Skeletal muscle tissue (tissue), 4 donors: ENCODE measurements around the gene MB. TPM values are rescaled to one million over a fixed set of nuclear protein-coding genes. Genes with fewer than 3 reads are reported as not detected.

Source experiments
- H3K27ac ChIP-seq: one replicate; pipeline ENCODE4 v1.7.0; 2013; ENCODE audit warnings: mild to moderate bottlenecking, low read depth, low read length, inconsistent platforms
- H3K27me3 ChIP-seq, 3 donors: one replicate each; pipeline ENCODE4 v1.7.0; 2013; ENCODE audit warnings: low read length in 3 of 3; ENCODE audit not compliant: control insufficient read depth in 3 of 3, insufficient read depth in 3 of 3
- H3K36me3 ChIP-seq, 3 donors: one replicate each; pipeline ENCODE4 v1.7.0; 2013; ENCODE audit warnings: low read length in 3 of 3; ENCODE audit not compliant: control insufficient read depth in 3 of 3, insufficient read depth in 3 of 3
- H3K4me1 ChIP-seq, 3 donors: one replicate each; pipeline ENCODE4 v1.7.0; 2013; ENCODE audit warnings: low read length in 3 of 3, mild to moderate bottlenecking in 3 of 3; ENCODE audit not compliant: control insufficient read depth in 3 of 3, insufficient read depth in 3 of 3
- H3K4me3 ChIP-seq, 3 donors: one replicate each; pipeline ENCODE4 v1.7.0; 2013; ENCODE audit warnings: low read length in 3 of 3
- H3K9ac ChIP-seq, 3 donors: one replicate each; pipeline ENCODE4 v1.7.0; 2013; ENCODE audit warnings: low read length in 3 of 3, mild to moderate bottlenecking in 3 of 3, moderate library complexity in 2 of 3, low read depth in 1 of 3
- H3K9me3 ChIP-seq, 3 donors: one replicate each; pipeline ENCODE4 v1.7.0; 2013; ENCODE audit warnings: low read length in 3 of 3; ENCODE audit not compliant: control insufficient read depth in 3 of 3
- total RNA-seq: library from RNA; depleted of rRNA; stranded (reverse); fragments of >200 nt; gene quantifications from one replicate; pipeline ENCODE4 v1.2.3, GENCODE V29; 2014
- donor health status: Osteomylitis.

The MB gene
- total RNA-seq, 1 donor from 2014 or later, result 84.5 TPM

DNA sequence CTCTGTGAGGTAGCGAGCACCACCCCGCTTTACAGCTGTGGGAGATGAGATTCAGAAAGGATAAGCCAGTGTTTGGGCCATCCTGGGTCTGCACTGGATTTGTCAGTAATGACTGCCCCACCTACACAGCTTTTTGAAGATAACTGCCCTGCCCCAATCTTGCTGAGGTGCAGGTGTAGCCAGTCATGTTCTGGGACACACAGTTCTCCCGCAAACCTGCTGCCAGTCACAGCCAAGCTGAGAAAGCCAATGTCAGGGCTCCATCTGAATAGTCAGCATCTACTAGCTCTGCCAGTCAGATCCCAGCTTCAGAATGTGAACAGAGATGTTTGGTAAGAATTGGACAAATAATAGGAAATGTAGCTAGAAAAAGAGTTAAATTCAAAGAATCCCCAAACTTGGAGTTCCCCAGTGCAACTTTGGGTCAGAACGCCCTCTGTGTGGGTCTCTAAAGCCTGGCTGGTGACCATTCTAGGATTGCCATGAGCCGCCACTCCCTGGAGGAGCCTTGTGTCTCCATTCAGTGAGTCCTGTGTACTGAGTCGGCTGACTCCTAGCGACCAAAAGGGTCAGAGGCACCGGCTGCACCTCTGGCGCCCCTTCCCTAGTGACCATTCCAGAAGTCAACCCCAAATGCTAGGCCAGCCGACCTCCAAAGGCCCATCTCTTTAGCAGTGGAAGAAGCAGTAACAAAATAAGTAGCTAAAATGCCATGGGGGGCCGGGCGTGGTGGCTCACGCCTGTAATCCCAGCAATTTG is 2.4 kb upstream of the MB start:
- Histone ChIP-seq H3K4me1 (peaks cover 46 to 60% (median 48%) of the 10 kb centered on the region in 3 donors), H3K4me3 (peak overlapping the region in 1 of 3 donors; percentile 8), H3K27me3 (no peaks in the 10 kb centered on the region), H3K9ac (peak overlapping the region; percentile 35 to 95 (median 53)), H3K9me3 (no peaks in the 10 kb centered on the region), H3K27ac (peak overlapping the region; percentile 95), H3K36me3 (peaks cover 0 to 16% (median under 1%) of the 10 kb centered on the region in 3 donors)

DNA sequence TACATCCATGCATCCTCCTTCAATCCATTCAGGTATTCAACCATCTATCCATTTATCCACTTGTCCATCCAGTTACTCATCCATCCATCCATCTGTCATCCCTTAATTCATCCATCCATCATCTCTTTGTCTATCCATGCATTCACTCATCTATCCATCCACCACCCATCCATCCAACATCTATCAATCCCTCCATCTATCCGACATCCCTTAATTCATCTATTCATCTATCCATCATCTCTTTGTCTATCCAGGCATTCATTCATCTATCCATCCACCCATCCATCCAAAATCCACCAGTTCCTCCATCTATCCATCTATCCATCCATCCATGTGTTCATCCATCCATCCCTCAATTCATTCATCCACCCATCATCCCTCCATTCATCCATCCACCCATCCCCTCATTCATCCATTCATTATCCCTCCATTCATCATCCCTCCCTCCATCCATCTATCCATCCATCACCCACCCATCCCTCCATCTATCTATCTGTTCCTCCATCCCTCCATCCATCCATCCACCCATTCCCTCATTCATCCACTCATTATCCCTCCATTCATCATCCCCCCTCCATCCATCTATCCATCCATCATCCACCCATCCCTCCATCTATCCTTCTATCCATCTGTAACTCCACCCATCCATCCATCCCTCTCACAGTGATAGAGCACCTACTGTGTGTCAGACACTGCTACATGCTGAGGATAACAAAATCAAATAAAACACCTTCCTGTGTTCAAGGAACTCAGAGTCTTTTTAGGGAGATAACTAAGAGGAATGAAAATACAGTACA is 1.5 kb upstream of the MB start:
- no peaks in the 10 kb centered on the region for H3K27me3 ChIP-seq
- H3K4me3 ChIP-seq, result no peak overlapping the region
- H3K4me1 ChIP-seq, result peaks cover 48 to 68% (median 50%) of the 10 kb centered on the region in 3 donors
- H3K27ac ChIP-seq, result peak overlapping the region; percentile 95
- H3K36me3 ChIP-seq, result peaks cover 0 to 22% (median 6%) of the 10 kb centered on the region in 3 donors
- peak overlapping the region in 1 of 3 donors; percentile 95 for H3K9ac ChIP-seq
- H3K9me3 ChIP-seq, result no peaks in the 10 kb centered on the region

GRCh38 chr22:35616043-35616442 is 1.1 kb downstream of the MB start:
- H3K27ac ChIP-seq, result peak overlapping the region; percentile 95
- peaks cover 43 to 68% (median 46%) of the 10 kb centered on the region in 3 donors for H3K4me1 ChIP-seq
- H3K9ac ChIP-seq, result peak overlapping the region; percentile 82 to 96 (median 95)
- peak overlapping the region; percentile 72 to 95 (median 77) for H3K4me3 ChIP-seq
- H3K27me3 ChIP-seq, result no peaks in the 10 kb centered on the region
- H3K9me3 ChIP-seq, result no peaks in the 10 kb centered on the region
- peaks cover 3 to 42% (median 10%) of the 10 kb centered on the region in 3 donors for H3K36me3 ChIP-seq

DNA sequence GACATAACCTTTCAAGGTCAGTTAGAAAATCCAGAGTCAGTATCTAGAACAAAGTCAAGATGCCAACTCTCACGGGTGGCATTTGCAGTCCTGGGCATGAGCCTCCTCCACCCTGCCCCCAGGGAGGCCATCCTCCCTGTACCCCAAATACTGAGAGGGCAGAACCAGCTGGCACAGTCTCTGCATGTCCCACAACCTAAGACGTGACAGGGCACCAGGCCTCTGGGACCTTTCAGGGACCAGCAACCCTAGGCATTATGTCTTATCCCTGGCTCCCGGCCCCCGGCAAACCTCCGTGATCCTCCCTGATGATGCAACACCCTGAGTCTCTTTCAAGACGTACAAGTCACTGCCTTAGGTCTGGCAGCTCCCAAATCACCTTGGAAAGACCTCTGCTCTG is 2.0 kb downstream of the MB start:
- no peaks in the 10 kb centered on the region for H3K9me3 ChIP-seq

DNA sequence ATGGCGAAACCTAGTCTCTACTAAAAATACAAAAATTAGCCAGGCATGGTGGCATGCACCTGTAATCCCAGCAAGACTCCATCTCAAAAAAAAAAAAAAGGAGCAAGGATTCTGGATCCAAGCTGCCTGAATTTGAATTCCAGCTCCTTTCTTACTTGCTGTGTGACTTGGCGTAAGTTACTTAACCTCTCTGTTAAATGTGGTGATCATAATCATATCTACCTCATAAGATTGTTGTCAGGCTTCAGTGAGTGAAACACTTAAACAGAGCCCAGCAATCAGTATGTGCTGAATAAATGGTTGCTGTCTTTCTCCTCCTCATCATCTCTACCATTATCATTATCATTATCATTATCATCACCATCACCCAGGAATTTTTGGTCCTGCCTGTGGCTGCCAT is 2.7 kb downstream of the MB start:
- Histone ChIP-seq H3K27ac (peak overlapping the region; percentile 95), H3K4me1 (peaks cover 46 to 68% (median 46%) of the 10 kb centered on the region in 3 donors)

More for the DNA sequence above, 2.0 kb downstream of the MB start:
- Histone ChIP-seq H3K36me3 (peaks cover 12 to 51% (median 19%) of the 10 kb centered on the region in 3 donors), H3K27me3 (no peaks in the 10 kb centered on the region), H3K4me1 (peaks cover 45 to 68% (median 46%) of the 10 kb centered on the region in 3 donors), H3K27ac (peak overlapping the region; percentile 95), H3K4me3 (peak overlapping the region; percentile 72 to 95 (median 77)), H3K9ac (peak overlapping the region; percentile 82 to 96 (median 95))

DNA sequence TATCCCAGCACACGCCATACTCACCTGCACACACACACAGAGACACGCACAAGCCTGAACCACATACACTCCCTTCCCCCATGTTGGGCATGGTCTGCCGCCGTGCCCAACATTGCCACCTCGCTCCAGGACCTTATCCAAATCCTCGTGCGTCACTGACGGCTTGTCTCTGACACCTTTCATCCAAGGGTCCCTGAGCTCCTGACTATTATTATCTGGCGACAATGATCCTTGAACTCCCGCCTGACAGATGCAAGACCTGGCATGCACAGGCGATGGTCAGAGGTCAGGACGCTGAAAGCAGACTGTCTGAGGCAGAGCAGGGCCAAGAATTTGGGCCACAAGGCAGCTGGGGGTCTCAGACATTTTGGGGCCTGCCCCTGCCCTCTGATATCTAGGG is 4.2 kb downstream of the MB start:
- Histone ChIP-seq H3K4me1 (peaks cover 56 to 68% (median 56%) of the 10 kb centered on the region in 3 donors), H3K36me3 (peaks cover 31 to 73% (median 31%) of the 10 kb centered on the region in 3 donors), H3K4me3 (peak overlapping the region; percentile 72 to 95 (median 77)), H3K27ac (peak overlapping the region; percentile 95), H3K9me3 (no peaks in the 10 kb centered on the region), H3K27me3 (no peaks in the 10 kb centered on the region), H3K9ac (peak overlapping the region; percentile 76 to 95 (median 77))

More for the DNA sequence above, 2.7 kb downstream of the MB start:
- peaks cover 20 to 58% (median 25%) of the 10 kb centered on the region in 3 donors for H3K36me3 ChIP-seq
- H3K9me3 ChIP-seq, result no peaks in the 10 kb centered on the region
- H3K9ac ChIP-seq, result peak overlapping the region; percentile 82 to 96 (median 95)
- no peaks in the 10 kb centered on the region for H3K27me3 ChIP-seq
- peak overlapping the region; percentile 72 to 95 (median 77) for H3K4me3 ChIP-seq

- H3K4me1 ChIP-seq, result peaks cover 61 to 73% (median 61%) of the 10 kb centered on the region in 3 donors
- peak overlapping the region in 2 of 3 donors; percentile 63 to 95 for H3K9ac ChIP-seq
- H3K27ac ChIP-seq, result peak overlapping the region; percentile 95
- H3K27me3 ChIP-seq, result no peaks in the 10 kb centered on the region
- peak overlapping the region in 2 of 3 donors; percentile 77 to 95 for H3K4me3 ChIP-seq
- H3K9me3 ChIP-seq, result no peaks in the 10 kb centered on the region
- H3K36me3 ChIP-seq, result peaks cover 37 to 79% (median 40%) of the 10 kb centered on the region in 3 donors
Measured at GRCh38 chr22:35611891-35612576, 5.1 kb downstream of the MB start.

- no peaks in the 10 kb centered on the region for H3K27me3 ChIP-seq
- H3K4me1 ChIP-seq, result peaks cover 67 to 80% (median 68%) of the 10 kb centered on the region in 3 donors
- peaks cover 41 to 80% (median 43%) of the 10 kb centered on the region in 3 donors for H3K36me3 ChIP-seq
- H3K9ac ChIP-seq, result peak overlapping the region in 1 of 3 donors; percentile 95
- peak overlapping the region; percentile 95 for H3K27ac ChIP-seq
- H3K9me3 ChIP-seq, result no peaks in the 10 kb centered on the region
- peak overlapping the region in 2 of 3 donors; percentile 77 to 95 for H3K4me3 ChIP-seq
Measured at GRCh38 chr22:35611200-35611890, 5.8 kb downstream of the MB start.

DNA sequence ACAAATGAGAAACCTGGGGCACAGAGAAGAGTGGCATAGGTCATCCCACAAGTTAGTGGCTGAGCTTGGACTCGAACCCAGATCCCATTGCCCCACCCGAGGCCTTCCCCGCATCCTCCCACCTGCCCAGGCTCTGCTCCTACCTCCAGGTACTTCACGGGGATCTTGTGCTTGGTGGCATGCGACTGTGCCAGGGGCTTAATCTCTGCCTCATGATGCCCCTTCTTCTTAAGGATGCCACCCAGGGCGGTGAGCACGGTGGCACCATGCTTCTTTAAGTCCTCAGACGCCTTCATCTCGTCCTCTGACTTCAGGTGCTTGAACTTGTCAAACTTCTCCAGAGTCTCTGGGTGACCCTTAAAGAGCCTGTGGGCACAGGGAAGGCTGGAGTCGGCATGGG is 6.4 kb downstream of the MB start:
- H3K4me3 ChIP-seq, result peak overlapping the region in 1 of 3 donors; percentile 95
- H3K27me3 ChIP-seq, result no peaks in the 10 kb centered on the region
- H3K36me3 ChIP-seq, result peaks cover 41 to 77% (median 43%) of the 10 kb centered on the region in 3 donors
- H3K9me3 ChIP-seq, result no peaks in the 10 kb centered on the region
- peaks cover 73 to 86% (median 74%) of the 10 kb centered on the region in 3 donors for H3K4me1 ChIP-seq
- peak overlapping the region; percentile 95 for H3K27ac ChIP-seq
- H3K9ac ChIP-seq, result peak overlapping the region in 1 of 3 donors; percentile 95
